HUES64 (cell line): ENCODE results near the gene SLC4A2.

Experiments
- H3K27ac ChIP-seq: 2 replicates; pipeline ENCODE4 v1.7.0; 2013; ENCODE audit warnings: low read depth, low read length, inconsistent platforms
- H3K27me3 ChIP-seq: 2 replicates; pipeline ENCODE4 v1.6.1; 2013; ENCODE audit warnings: mild to moderate bottlenecking, low read length; ENCODE audit not compliant: insufficient read depth
- H3K36me3 ChIP-seq: 2 replicates; pipeline ENCODE4 v1.6.1; 2013; ENCODE audit warnings: mild to moderate bottlenecking, low read length; ENCODE audit not compliant: insufficient read depth
- H3K4me1 ChIP-seq: 2 replicates; pipeline ENCODE4 v1.6.1; 2013; ENCODE audit warnings: mild to moderate bottlenecking, low read length, moderate library complexity; ENCODE audit not compliant: insufficient read depth
- H3K4me3 ChIP-seq: 2 replicates; pipeline ENCODE4 v1.5.1; 2013; ENCODE audit warnings: mild to moderate bottlenecking, low read length, moderate library complexity
- H3K9ac ChIP-seq: 2 replicates; pipeline ENCODE4 v1.6.1; 2013; ENCODE audit warnings: mild to moderate bottlenecking, low read depth, low read length
- H3K9me3 ChIP-seq: 2 replicates; pipeline ENCODE4 v1.6.1; 2013; ENCODE audit warnings: low read depth, low read length; ENCODE audit not compliant: insufficient read depth
- WGBS: fragments of 150-250, 120-280 bp; methylation state at CpG from one replicate; pipeline ENCODE4 v1.1.7; 2013; ENCODE audit warnings: missing lambda C conversion rate; 5-methylcytosine and 5-hydroxymethylcytosine counted together

Gene SLC4A2

GRCh38 chr7:151083071-151083823 is 23.9 kb downstream of the SLC4A2 start, which contains the start of gene TMUB1:
Gene TMUB1 (minus strand): TSS chr7:151083493. CDS start chr7:151082563, 930 bp downstream.
- H3K4me1 ChIP-seq = peaks cover 41% of the 10 kb centered on the region
- under 1% methylated on average over 69 of the region's 69 CpGs for WGBS
- no peaks in the 10 kb centered on the region for H3K36me3 ChIP-seq
- H3K4me3 ChIP-seq = peak within 1 kb of the TSS; percentile 66
- H3K27ac ChIP-seq = no peak within 1 kb of the TSS
- peaks cover 35% of the 10 kb centered on the region for H3K27me3 ChIP-seq
- H3K9me3 ChIP-seq = no peaks in the 10 kb centered on the region
- peak within 1 kb of the TSS; percentile 24 for H3K9ac ChIP-seq

- Histone ChIP-seq H3K9ac (no peak overlapping the region; the same call in 1 of the 2 replicates), H3K9me3 (no peaks in the 10 kb centered on the region), H3K27me3 (peaks cover 40% of the 10 kb centered on the region), H3K4me3 (peak overlapping the region; percentile 66), H3K36me3 (no peaks in the 10 kb centered on the region), H3K4me1 (peaks cover 44% of the 10 kb centered on the region), H3K27ac (no peak overlapping the region)
- WGBS = 6% methylated on average over 2 of the region's 3 CpGs
Measured at GRCh38 chr7:151083824-151084160, 24.4 kb downstream of the SLC4A2 start.

- Histone ChIP-seq H3K27me3 (peaks cover 51% of the 10 kb centered on the region), H3K27ac (no peak overlapping the region), H3K9ac (no peak overlapping the region), H3K4me3 (peak overlapping the region; percentile 64), H3K36me3 (no peaks in the 10 kb centered on the region), H3K9me3 (no peaks in the 10 kb centered on the region), H3K4me1 (peaks cover 44% of the 10 kb centered on the region)
- WGBS = 41% methylated on average over 5 of the region's 5 CpGs
Measured at GRCh38 chr7:151085329-151085690, 25.9 kb downstream of the SLC4A2 start.

- Histone ChIP-seq H3K27ac (peak within 1 kb of the TSS; percentile 65; the same call in 1 of the 2 replicates), H3K4me1 (peaks cover 44% of the 10 kb centered on the region)
- under 1% methylated on average over 84 of the region's 84 CpGs for WGBS
Measured at GRCh38 chr7:151085691-151086620, 26.6 kb downstream of the SLC4A2 start, which contains the start of gene AGAP3. Gene AGAP3 (plus strand): TSS chr7:151086475. CDS start chr7:151086742, 267 bp downstream.

GRCh38 chr7:151086802-151087244 is 27.4 kb downstream of the SLC4A2 start:
- Histone ChIP-seq H3K4me3 (peak overlapping the region; percentile 74), H3K4me1 (peaks cover 41% of the 10 kb centered on the region)
- WGBS = under 1% methylated on average over 56 of the region's 56 CpGs

More at GRCh38 chr7:151085691-151086620, 26.6 kb downstream of the SLC4A2 start, which contains the start of gene AGAP3:
- Histone ChIP-seq H3K27me3 (peaks cover 51% of the 10 kb centered on the region), H3K4me3 (peak within 1 kb of the TSS; percentile 74), H3K36me3 (no peaks in the 10 kb centered on the region), H3K9me3 (no peaks in the 10 kb centered on the region), H3K9ac (peak within 1 kb of the TSS; percentile 66)

GRCh38 chr7:151087245-151088018 is 28.0 kb downstream of the SLC4A2 start:
- H3K9me3 ChIP-seq = no peaks in the 10 kb centered on the region
- 0 out of 2 replicates have a peak, but pooled peaks cover 2% of the 10 kb centered on the region for H3K36me3 ChIP-seq
- H3K9ac ChIP-seq = peak overlapping the region; percentile 66
- H3K4me3 ChIP-seq = peak overlapping the region; percentile 74
- peaks cover 51% of the 10 kb centered on the region for H3K27me3 ChIP-seq
- WGBS = 1% methylated on average over 70 of the region's 70 CpGs
- H3K27ac ChIP-seq = no peak overlapping the region
- peaks cover 37% of the 10 kb centered on the region for H3K4me1 ChIP-seq

More at GRCh38 chr7:151086802-151087244, 27.4 kb downstream of the SLC4A2 start:
- Histone ChIP-seq H3K9me3 (no peaks in the 10 kb centered on the region), H3K27me3 (peaks cover 51% of the 10 kb centered on the region), H3K36me3 (no peaks in the 10 kb centered on the region), H3K27ac (no peak overlapping the region), H3K9ac (peak overlapping the region; percentile 66)

- Histone ChIP-seq H3K9ac (peak overlapping the region; percentile 66; the same call in 1 of the 2 replicates), H3K36me3 (0 out of 2 replicates have a peak, but pooled peaks cover 2% of the 10 kb centered on the region), H3K27ac (no peak overlapping the region), H3K27me3 (peaks cover 51% of the 10 kb centered on the region), H3K4me1 (peaks cover 34% of the 10 kb centered on the region), H3K9me3 (no peaks in the 10 kb centered on the region), H3K4me3 (peak overlapping the region; percentile 74)
- 16% methylated on average over 15 of the region's 16 CpGs for WGBS
Measured at GRCh38 chr7:151088019-151088855, 28.8 kb downstream of the SLC4A2 start.

GRCh38 chr7:151088856-151089699 is 29.7 kb downstream of the SLC4A2 start:
- 15% methylated on average over 30 of the region's 30 CpGs for WGBS
- Histone ChIP-seq H3K36me3 (peaks cover 2% of the 10 kb centered on the region; the same call in 1 of the 2 replicates), H3K9ac (no peak overlapping the region; the same call in 1 of the 2 replicates), H3K27ac (no peak overlapping the region), H3K4me3 (peak overlapping the region; percentile 74), H3K9me3 (no peaks in the 10 kb centered on the region), H3K27me3 (peaks cover 44% of the 10 kb centered on the region), H3K4me1 (peaks cover 30% of the 10 kb centered on the region)
